Stimulated activated CD4-positive, alpha-beta T cell treated with anti-CD3 and anti-CD28 coated beads, Interleukin-1b, Interleukin-23, amount 100 ng/mL, for 24 hours (primary cell): ENCODE results near the gene FAM184B.
"Not testable (repeated sequence)": the region's sequence is repeated elsewhere in the genome, so short reads cannot be mapped to it uniquely, and the experiment has no call there.

Experiments
- DNase-seq, 4 experiments: peaks; one replicate each; pipeline ENCODE4 v3.0.0-alpha.2; 2020; ENCODE audit warnings: low read depth in 4 of 4, low spot score in 1 of 4

Gene FAM184B

GRCh38 chr4:17688011-17688441, 93.4 kb downstream of the FAM184B start:
- no peak for DNase-seq

- no peak for DNase-seq
Measured at GRCh38 chr4:17687237-17687857, 94.1 kb downstream of the FAM184B start.

GRCh38 chr4:17684648-17685047, 96.8 kb downstream of the FAM184B start:
- not testable (repeated sequence) for DNase-seq

GRCh38 chr4:17682222-17682566, 99.2 kb downstream of the FAM184B start:
- no peak for DNase-seq

GRCh38 chr4:17681281-17682221, 99.9 kb downstream of the FAM184B start:
- no peak for DNase-seq

GRCh38 chr4:17680559-17681280, 100.7 kb downstream of the FAM184B start:
- DNase-seq, result no peak

GRCh38 chr4:17670423-17670822, 111.0 kb downstream of the FAM184B start:
- DNase-seq, result no peak

GRCh38 chr4:17667653-17668201, 113.7 kb downstream of the FAM184B start:
- DNase-seq, result no peak

- no peak for DNase-seq
Measured at GRCh38 chr4:17667253-17667652, 114.2 kb downstream of the FAM184B start.

GRCh38 chr4:17665852-17666251, 115.6 kb downstream of the FAM184B start:
- DNase-seq, result no peak

- DNase-seq, result no peak
Measured at GRCh38 chr4:17665346-17665745, 116.1 kb downstream of the FAM184B start.

- no peak for DNase-seq
Measured at GRCh38 chr4:17664755-17665154, 116.7 kb downstream of the FAM184B start.

- DNase-seq, result no peak
Measured at GRCh38 chr4:17662694-17663093, 118.7 kb downstream of the FAM184B start.

GRCh38 chr4:17659196-17659595, 122.2 kb downstream of the FAM184B start:
- not testable (repeated sequence) for DNase-seq

GRCh38 chr4:17657849-17658248, 123.6 kb downstream of the FAM184B start:
- DNase-seq, result no peak

- DNase-seq, result no peak
Measured at GRCh38 chr4:17657090-17657489, 124.3 kb downstream of the FAM184B start.

GRCh38 chr4:17654701-17655100, 126.7 kb downstream of the FAM184B start:
- no peak for DNase-seq

GRCh38 chr4:17650406-17650805, 131.0 kb downstream of the FAM184B start:
- DNase-seq, result no peak

- no peak for DNase-seq
Measured at GRCh38 chr4:17647927-17648326, 133.5 kb downstream of the FAM184B start.

- no peak for DNase-seq
Measured at GRCh38 chr4:17647176-17647806, 134.1 kb downstream of the FAM184B start.

GRCh38 chr4:17646693-17647092, 134.7 kb downstream of the FAM184B start:
- no peak for DNase-seq
